LNCaP clone FGC (cell line): ENCODE results near the gene EHMT1.

ENCODE experiments used
- DNase-seq: peaks from one replicate; pipeline ENCODE4 v3.0.0-alpha.2; 2011; ENCODE audit warnings: low read depth
- H3K4me3 ChIP-seq: 2 replicates; pipeline ENCODE4 v1.5.1; 2011; ENCODE audit warnings: mild to moderate bottlenecking, low read depth, low read length, control low read depth
- TF ChIP-seq, protein P1 (sequence below): IDR thresholded peaks from 2 replicates; pipeline ENCODE4 v1.5.1; 2012; ENCODE audit warnings: mild to moderate bottlenecking; ENCODE audit not compliant: control insufficient read depth, insufficient read depth; ENCODE audit errors: extremely low read depth

EHMT1 gene

DNA sequence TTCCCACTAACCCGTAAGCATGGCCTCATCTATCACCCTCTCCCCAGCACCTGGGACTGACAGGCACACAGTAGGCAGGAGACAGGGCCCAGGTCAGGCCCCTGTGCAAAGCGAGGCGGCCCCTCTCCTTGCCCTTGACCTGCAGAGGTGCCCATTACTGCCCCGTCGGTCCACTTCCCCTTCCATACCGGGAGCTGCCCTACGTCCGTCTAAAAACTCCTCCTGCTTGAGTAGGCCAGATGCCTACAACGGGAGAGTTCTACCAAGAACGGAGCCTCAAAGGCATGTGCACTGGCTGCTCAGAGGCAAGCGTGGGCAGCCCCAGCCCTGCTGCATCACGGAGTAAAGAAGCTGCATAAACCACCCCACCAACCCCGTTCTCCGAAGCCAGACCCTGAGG, 35.5 kb upstream of the EHMT1 start:
- DNase-seq, result no peak
- no peak overlapping the region for H3K4me3 ChIP-seq
- TF ChIP-seq, protein P1, sequence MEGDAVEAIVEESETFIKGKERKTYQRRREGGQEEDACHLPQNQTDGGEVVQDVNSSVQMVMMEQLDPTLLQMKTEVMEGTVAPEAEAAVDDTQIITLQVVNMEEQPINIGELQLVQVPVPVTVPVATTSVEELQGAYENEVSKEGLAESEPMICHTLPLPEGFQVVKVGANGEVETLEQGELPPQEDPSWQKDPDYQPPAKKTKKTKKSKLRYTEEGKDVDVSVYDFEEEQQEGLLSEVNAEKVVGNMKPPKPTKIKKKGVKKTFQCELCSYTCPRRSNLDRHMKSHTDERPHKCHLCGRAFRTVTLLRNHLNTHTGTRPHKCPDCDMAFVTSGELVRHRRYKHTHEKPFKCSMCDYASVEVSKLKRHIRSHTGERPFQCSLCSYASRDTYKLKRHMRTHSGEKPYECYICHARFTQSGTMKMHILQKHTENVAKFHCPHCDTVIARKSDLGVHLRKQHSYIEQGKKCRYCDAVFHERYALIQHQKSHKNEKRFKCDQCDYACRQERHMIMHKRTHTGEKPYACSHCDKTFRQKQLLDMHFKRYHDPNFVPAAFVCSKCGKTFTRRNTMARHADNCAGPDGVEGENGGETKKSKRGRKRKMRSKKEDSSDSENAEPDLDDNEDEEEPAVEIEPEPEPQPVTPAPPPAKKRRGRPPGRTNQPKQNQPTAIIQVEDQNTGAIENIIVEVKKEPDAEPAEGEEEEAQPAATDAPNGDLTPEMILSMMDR, result no peak

DNA sequence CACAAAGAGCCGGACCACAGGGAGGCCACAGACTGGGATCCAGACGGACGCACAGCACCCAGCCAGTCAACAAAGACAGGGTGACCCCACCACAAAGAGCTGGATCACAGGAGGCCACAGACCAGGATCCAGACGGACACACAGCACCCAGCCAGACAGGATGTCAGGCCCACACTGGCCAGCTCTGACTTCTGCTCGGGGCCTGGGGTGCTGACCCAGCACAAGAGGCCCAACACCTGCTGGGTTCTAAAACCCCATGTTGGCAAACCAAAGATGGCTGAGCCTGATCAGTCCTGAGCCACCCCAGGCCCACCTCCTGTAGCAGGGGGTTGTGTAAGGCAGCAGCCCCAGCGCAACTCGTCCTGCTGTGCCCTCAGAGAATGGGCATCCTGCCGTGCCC, 34.8 kb upstream of the EHMT1 start:
- TF ChIP-seq, protein P1, result no peak
- no peak for DNase-seq
- no peak overlapping the region for H3K4me3 ChIP-seq

DNA sequence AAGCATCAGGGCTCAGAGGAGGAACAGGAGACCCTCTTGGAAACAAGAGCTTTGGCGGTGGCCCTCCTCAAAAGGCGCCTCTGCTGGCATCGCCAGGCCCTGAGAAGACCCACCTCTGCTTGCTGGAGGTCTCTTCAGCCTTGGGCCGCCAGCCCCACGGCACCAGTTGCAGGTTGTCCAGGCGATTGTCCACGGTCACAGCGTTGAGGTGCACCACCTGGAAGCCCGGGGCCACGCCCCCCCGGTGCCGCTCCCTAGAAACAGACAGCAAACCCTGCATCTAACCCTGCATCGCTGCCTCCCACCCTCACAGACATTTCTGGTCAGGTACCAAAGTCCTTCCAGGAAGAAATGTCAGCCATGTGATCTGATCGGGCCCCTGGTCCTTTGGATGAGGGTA, 32.0 kb upstream of the EHMT1 start:
- no peak overlapping the region for H3K4me3 ChIP-seq
- DNase-seq, result no peak
- TF ChIP-seq, protein P1, result no peak

DNA sequence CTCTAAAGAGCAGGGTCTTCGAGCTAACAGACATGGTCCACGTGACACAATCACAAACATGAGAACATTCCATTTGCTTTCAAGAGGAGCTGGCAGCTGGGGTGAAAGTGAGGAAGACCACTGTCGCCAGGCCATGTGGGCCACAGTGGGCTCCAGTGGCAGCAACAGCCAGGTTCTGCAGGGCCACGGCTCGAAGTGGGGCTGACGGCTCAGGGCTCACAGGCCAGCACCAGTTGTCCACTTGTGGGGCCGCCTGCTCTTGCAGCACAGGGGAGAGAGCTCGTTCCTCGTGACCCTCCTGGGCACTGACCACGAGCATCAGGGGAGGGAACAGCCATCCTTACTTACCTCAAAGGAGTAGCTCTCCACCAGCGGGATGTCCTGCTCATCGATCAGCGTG, 30.5 kb upstream of the EHMT1 start:
- TF ChIP-seq, protein P1, result no peak
- peak overlapping the region; percentile 88; the same call in 1 of the 2 replicates for H3K4me3 ChIP-seq

DNA sequence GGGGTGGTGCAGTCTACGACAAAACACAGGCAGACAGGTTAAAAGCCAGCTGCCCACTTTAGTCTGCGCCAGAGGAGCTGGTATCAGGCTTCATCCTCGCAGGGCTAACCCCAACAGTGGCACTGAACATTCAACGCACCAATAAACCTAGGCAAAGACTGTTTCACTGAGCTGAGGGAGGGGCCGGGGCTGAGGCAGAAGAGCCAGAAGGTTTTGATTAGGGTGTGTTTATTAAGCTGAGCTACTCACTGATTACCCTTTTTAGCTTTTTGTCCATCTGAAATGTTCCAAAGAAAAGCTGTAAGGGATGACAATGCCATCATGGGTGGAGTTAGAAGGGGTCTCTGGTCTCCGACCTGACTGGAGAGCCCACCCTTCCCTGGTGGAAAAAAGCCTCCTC, 29.9 kb upstream of the EHMT1 start:
- no peak for DNase-seq
- TF ChIP-seq, protein P1, result no peak
- H3K4me3 ChIP-seq, result peak overlapping the region; percentile 88

More for the DNA sequence above, 30.5 kb upstream of the EHMT1 start:
- DNase-seq, result no peak

DNA sequence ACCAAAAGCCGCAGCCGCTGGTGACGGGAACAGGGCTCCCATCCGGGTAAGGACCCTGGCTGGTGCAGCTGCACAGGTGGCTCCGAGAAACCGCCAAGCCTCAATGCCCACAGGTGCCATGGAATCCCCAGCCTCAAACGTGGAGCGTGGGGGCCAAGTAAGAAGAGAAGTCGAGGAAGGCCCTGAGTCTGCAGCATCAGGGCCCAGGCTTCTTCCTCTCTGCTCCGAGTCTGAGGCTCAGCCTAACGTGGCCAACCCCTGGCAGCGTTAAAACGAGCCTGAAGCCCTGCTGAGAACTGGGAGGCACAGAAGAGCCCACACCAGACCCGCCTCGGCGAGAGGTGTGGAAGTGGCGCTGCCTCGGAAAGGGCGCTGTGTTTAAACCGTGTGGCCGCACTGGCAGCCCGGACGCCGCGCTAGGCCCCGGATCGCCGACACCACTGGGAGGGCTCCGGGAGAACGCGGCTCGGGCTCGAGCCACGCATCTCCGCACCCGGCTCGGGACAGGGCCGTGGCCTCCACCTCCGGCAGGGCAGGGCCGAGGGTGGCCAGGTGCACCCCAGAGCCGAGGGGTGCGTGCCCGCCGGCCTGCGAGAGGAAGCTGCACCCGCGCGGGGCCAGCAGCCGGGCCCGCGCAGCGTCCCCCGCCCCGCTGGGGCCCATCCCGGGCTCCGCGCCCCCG, 29.2 kb upstream of the EHMT1 start:
- peak overlapping the region; percentile 88 for H3K4me3 ChIP-seq
- TF ChIP-seq, protein P1, result no peak
- no peak for DNase-seq

DNA sequence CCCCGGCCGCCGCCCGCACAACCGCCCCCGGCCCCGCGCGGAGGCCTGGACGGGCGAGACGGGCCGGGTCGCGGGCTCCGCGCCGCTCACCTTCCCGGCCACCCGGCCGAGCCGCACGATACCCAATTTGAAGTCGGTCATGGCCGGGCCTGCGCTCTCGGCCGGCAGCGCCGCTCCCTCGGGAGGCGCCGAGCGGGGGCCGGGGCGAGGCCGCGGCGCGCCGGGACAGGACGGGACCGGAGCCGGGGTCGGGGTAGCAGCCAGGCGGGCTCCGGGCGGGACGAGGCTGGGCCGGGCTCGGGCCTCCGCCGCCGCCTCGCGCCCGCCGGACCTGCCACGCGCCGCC, 28.7 kb upstream of the EHMT1 start:
- no peak for DNase-seq
- TF ChIP-seq, protein P1, result no peak
- peak overlapping the region; percentile 88 for H3K4me3 ChIP-seq
